ENCODE results near the gene IQSEC1. TPM values are rescaled to one million over a fixed set of nuclear protein-coding genes. Genes with fewer than 3 reads are reported as not detected.
A peak's percentile ranks its signal among the peaks of the same experiment; 100 is the strongest.

Gene IQSEC1
- total and polyA plus RNA-seq, 7 donors, result 2.5 to 39.1 (median 23.9) TPM

DNA sequence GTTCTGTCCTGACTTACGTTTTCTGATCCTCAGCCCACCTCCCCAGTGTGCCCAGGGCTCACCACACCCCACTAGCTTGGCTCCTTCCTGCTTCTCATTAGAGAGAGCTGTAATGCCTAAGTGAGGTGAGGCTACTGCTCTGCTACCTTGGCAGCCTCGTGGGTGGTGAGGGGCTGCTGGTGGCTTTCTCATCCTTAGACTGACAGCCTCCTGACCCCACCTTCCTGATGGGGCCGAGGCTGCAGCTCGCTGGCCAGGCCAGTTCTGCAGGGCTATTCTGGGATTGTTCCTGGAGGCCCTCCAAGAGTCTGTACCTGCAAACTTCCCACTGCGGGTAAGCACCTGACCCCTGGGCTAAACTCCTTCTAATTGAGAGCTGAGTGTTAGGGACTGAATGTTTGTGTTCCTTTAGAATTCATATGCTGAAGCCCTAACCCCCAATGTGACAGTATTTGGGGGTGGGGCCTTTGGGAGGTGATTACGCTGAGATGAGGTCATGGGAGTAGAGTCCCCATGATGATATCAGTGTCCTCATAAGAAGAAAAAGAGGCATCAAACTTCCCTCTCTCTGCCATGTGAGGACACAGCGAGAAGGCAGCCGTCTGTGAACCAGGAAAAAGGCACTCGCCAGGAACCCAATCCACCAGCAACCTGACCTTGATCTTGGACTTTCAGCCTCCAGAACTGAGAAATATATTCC lies 38.1 kb upstream of the IQSEC1 start:
- intact Hi-C loops (cut with DNase I), result no loop called here
- TF ChIP-seq POLR2A (IDR thresholded peaks at IDR 0.05) (no peak), POLR2AphosphoS5 (IDR thresholded peaks at IDR 0.05) (no peak), CTCF (IDR thresholded peaks at IDR 0.05) (no peak), EP300 (IDR thresholded peaks at IDR 0.05) (no peak)
- 19 to 47% methylated on average over 9 of the region's 9 CpGs for WGBS, 2 donors
- peak; percentile 32 for DNase-seq
- H3K4me1 ChIP-seq, result no peaks in the 10 kb centered on the region
- H3K36me3 ChIP-seq, result no peaks in the 10 kb centered on the region
- H3K27me3 ChIP-seq, result peaks cover 2 to 34% (median 9%) of the 10 kb centered on the region in 3 donors
- H3K4me3 ChIP-seq, result no peak overlapping the region
- H3K9me3 ChIP-seq, result no peaks in the 10 kb centered on the region
- H3K27ac ChIP-seq, result no peak overlapping the region

DNA sequence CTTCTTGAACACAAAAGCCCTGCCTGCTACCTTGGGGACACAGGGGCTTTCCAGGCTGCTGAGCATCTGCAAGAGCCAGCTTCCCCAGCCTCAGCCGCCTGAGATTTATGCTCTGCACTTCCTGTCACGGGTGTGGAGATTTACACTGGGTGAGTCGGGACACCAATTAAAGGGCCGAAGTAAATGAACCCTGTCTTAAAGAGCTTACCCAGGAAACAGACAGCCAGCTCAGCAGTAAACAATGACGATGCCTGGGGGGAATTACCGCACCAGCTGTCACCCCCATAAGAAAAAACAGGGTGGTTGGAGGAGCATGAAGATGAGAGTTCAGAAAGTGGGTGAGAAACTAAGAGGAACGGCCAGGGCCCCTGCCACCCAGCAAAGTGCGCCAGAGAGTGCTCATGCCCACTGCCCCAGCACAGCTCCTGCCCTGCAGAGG lies 37.5 kb upstream of the IQSEC1 start:
- H3K27ac ChIP-seq, result no peak overlapping the region
- H3K36me3 ChIP-seq, result no peaks in the 10 kb centered on the region
- WGBS, 2 donors, result 11 to 12% methylated on average over 8 of the region's 8 CpGs
- no peak for DNase-seq
- no peak overlapping the region for H3K4me3 ChIP-seq
- intact Hi-C loops (cut with DNase I), result no loop called here
- no peak for TF ChIP-seq EP300 (IDR thresholded peaks at IDR 0.05)
- no peak for TF ChIP-seq POLR2AphosphoS5 (IDR thresholded peaks at IDR 0.05)
- no peak for TF ChIP-seq CTCF (IDR thresholded peaks at IDR 0.05)
- no peak for TF ChIP-seq POLR2A (IDR thresholded peaks at IDR 0.05)
- H3K27me3 ChIP-seq, result peaks cover 2 to 28% (median 9%) of the 10 kb centered on the region in 3 donors
- H3K4me1 ChIP-seq, result no peaks in the 10 kb centered on the region
- no peaks in the 10 kb centered on the region for H3K9me3 ChIP-seq

DNA sequence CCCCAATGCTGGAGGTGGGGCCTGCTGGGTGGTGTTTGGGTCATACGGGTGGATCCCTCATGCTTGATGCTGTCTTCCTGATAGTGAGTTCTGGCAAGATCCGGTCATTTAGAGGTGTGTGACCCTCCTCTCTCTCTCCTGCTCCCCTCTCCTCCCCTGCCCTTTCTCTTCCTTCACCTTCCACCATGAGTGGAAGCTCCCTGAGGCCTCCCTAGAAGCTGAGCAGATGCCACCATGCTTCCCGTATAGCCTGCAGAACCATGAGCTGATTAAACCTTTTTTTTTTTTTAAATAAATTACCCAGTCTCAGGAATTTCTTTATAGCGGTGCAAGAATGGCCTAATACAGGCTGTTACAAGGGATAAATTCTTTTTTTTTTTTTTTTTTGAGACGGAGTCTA lies 36.3 kb upstream of the IQSEC1 start:
- Histone ChIP-seq H3K9me3 (no peaks in the 10 kb centered on the region), H3K36me3 (no peaks in the 10 kb centered on the region), H3K4me1 (no peaks in the 10 kb centered on the region), H3K27me3 (peaks cover 2 to 25% (median 9%) of the 10 kb centered on the region in 3 donors), H3K27ac (no peak overlapping the region), H3K4me3 (no peak overlapping the region)
- intact Hi-C loops (cut with DNase I), result no loop called here
- DNase-seq, result peak; percentile 5
- WGBS, 2 donors, result 93 to 96% methylated on average over 5 of the region's 5 CpGs
- TF ChIP-seq EP300 (IDR thresholded peaks at IDR 0.05) (no peak), POLR2AphosphoS5 (IDR thresholded peaks at IDR 0.05) (no peak), POLR2A (IDR thresholded peaks at IDR 0.05) (no peak), CTCF (IDR thresholded peaks at IDR 0.05) (no peak)

GRCh38 chr3:13108861-13109260 lies 35.6 kb upstream of the IQSEC1 start:
- 93 to 95% methylated on average over 12 of the region's 12 CpGs for WGBS, 2 donors
- intact Hi-C loops (cut with DNase I), result no loop called here

More at GRCh38 chr3:13108861-13109260, 35.6 kb upstream of the IQSEC1 start:
- H3K4me3 ChIP-seq, result no peak overlapping the region
- no peak overlapping the region for H3K27ac ChIP-seq
- H3K9me3 ChIP-seq, result no peaks in the 10 kb centered on the region
- H3K27me3 ChIP-seq, result peaks cover 2 to 25% (median 9%) of the 10 kb centered on the region in 3 donors
- DNase-seq, result peak; percentile 50
- no peaks in the 10 kb centered on the region for H3K4me1 ChIP-seq
- no peaks in the 10 kb centered on the region for H3K36me3 ChIP-seq
- no peak for TF ChIP-seq POLR2AphosphoS5 (IDR thresholded peaks at IDR 0.05)
- TF ChIP-seq CTCF (IDR thresholded peaks at IDR 0.05), result no peak
- TF ChIP-seq EP300 (IDR thresholded peaks at IDR 0.05), result no peak
- TF ChIP-seq POLR2A (IDR thresholded peaks at IDR 0.05), result no peak

All from sigmoid colon (tissue), 7 donors.